GM12865 (cell line): ENCODE measurements around the gene CRB3.

Experiments
- DNase-seq: peaks from one replicate; pipeline ENCODE4 v3.0.0; 2010; ENCODE audit warnings: low read depth
- H3K4me3 ChIP-seq: 2 replicates; pipeline ENCODE4 v1.5.1; 2011; ENCODE audit warnings: mild to moderate bottlenecking, low read depth, low read length, control low read depth
- CTCF ChIP-seq: IDR thresholded peaks from 2 replicates; pipeline ENCODE4 v1.5.1; 2011; ENCODE audit warnings: low read length, control low read depth, low read depth, inconsistent platforms; ENCODE audit not compliant: insufficient read depth; ENCODE audit errors: missing control alignments

Gene CRB3

GRCh38 chr19:6440905-6441304 lies 23.2 kb upstream of the CRB3 start:
- no peak for TF ChIP-seq CTCF
- H3K4me3 ChIP-seq = no peak overlapping the region
- no peak for DNase-seq

GRCh38 chr19:6442087-6442688 lies 21.9 kb upstream of the CRB3 start:
- no peak overlapping the region for H3K4me3 ChIP-seq
- no peak for DNase-seq
- no peak for TF ChIP-seq CTCF

- DNase-seq = no peak
Observed at GRCh38 chr19:6443986-6444385, 20.1 kb upstream of the CRB3 start.

GRCh38 chr19:6446452-6446851 lies 17.6 kb upstream of the CRB3 start:
- no peak overlapping the region for H3K4me3 ChIP-seq
- TF ChIP-seq CTCF = no peak
- DNase-seq = no peak

More at GRCh38 chr19:6443986-6444385, 20.1 kb upstream of the CRB3 start:
- H3K4me3 ChIP-seq = no peak overlapping the region
- no peak for TF ChIP-seq CTCF

- DNase-seq = no peak
- no peak for TF ChIP-seq CTCF
- no peak overlapping the region for H3K4me3 ChIP-seq
Observed at GRCh38 chr19:6448045-6448444, 16.0 kb upstream of the CRB3 start.

- no peak for DNase-seq
- H3K4me3 ChIP-seq = no peak overlapping the region
- TF ChIP-seq CTCF = no peak
Observed at GRCh38 chr19:6450166-6450565, 13.9 kb upstream of the CRB3 start.

GRCh38 chr19:6451583-6452222 lies 12.4 kb upstream of the CRB3 start:
- no peak for TF ChIP-seq CTCF
- no peak for DNase-seq
- H3K4me3 ChIP-seq = no peak overlapping the region
